ENCODE results near the gene SMIM27.

DNA sequence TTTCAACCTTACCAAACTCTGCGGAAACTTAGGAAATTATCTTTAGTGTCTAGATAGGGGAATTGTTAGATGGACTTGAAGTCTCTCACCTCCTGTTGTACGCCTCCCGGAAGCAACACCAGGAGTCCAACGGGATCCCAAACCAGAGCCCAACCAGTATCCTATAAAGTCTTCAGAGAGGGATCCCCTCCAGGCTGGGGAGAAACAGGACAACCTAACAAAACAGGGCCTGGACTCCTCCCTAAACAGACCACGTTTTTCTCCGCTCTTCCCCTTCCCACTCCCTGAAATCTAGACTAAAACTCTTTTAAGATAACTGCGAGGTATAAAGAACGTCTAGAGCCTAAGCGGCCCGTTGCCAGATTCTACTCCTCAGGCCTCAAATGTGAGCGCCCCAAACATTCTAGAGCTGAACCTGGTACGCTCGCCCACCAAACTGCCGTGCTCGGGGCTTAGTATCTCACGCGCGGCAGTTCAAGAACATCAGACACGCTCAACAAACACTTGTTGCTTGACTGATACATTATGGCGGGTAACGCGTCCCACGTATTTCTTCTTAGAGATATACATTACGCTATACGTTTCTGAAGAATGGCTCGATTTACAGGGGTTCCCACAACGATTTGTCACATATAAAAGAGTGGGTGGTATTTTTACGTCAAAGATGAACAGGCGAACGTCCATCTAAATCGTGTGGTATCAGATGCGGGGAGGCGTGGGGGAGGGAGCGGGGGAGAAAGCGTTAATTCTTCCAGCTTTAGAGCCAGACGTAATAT lies 663 bp upstream of the SMIM27 start:
- TF ChIP-seq U2AF2 (optimal IDR thresholded peaks at IDR 0.05; ENCODE audit: low read depth, low read length) (no peak), PURB (CRISPR knock-in tag; IDR thresholded peaks at IDR 0.05; ENCODE audit: low read depth) (no peak), MCM3 (IDR thresholded peaks at IDR 0.05) (no peak), ESRRA (IDR thresholded peaks at IDR 0.05; ENCODE audit: borderline replicate concordance, low read depth) (no peak), SIRT6 (IDR thresholded peaks at IDR 0.05; ENCODE audit: low read depth, low read length) (no peak), KLF16 (IDR thresholded peaks at IDR 0.05) (no peak), MAFK (IDR thresholded peaks at IDR 0.05; ENCODE audit: low read length) (no peak)
- TF ChIP-seq, protein P1, sequence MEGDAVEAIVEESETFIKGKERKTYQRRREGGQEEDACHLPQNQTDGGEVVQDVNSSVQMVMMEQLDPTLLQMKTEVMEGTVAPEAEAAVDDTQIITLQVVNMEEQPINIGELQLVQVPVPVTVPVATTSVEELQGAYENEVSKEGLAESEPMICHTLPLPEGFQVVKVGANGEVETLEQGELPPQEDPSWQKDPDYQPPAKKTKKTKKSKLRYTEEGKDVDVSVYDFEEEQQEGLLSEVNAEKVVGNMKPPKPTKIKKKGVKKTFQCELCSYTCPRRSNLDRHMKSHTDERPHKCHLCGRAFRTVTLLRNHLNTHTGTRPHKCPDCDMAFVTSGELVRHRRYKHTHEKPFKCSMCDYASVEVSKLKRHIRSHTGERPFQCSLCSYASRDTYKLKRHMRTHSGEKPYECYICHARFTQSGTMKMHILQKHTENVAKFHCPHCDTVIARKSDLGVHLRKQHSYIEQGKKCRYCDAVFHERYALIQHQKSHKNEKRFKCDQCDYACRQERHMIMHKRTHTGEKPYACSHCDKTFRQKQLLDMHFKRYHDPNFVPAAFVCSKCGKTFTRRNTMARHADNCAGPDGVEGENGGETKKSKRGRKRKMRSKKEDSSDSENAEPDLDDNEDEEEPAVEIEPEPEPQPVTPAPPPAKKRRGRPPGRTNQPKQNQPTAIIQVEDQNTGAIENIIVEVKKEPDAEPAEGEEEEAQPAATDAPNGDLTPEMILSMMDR (IDR thresholded peaks at IDR 0.05 in 2 of 3, conservative IDR thresholded peaks at IDR 0.05 in 1 of 3; ENCODE audit: insufficient read depth in 2 of 3, low read depth in 1 of 3, low read length in 3 of 3), result no peak
- TF ChIP-seq, protein P2, sequence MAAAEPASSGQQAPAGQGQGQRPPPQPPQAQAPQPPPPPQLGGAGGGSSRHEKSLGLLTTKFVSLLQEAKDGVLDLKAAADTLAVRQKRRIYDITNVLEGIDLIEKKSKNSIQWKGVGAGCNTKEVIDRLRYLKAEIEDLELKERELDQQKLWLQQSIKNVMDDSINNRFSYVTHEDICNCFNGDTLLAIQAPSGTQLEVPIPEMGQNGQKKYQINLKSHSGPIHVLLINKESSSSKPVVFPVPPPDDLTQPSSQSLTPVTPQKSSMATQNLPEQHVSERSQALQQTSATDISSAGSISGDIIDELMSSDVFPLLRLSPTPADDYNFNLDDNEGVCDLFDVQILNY (CRISPR knock-in tag; IDR thresholded peaks at IDR 0.05), result no peak
- TF ChIP-seq, protein P3, sequence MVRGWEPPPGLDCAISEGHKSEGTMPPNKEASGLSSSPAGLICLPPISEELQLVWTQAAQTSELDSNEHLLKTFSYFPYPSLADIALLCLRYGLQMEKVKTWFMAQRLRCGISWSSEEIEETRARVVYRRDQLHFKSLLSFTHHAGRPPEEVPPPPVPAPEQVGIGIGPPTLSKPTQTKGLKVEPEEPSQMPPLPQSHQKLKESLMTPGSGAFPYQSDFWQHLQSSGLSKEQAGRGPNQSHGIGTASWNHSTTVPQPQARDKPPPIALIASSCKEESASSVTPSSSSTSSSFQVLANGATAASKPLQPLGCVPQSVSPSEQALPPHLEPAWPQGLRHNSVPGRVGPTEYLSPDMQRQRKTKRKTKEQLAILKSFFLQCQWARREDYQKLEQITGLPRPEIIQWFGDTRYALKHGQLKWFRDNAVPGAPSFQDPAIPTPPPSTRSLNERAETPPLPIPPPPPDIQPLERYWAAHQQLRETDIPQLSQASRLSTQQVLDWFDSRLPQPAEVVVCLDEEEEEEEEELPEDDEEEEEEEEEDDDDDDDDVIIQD (CRISPR knock-in tag; IDR thresholded peaks at IDR 0.05), result no peak
- TF ChIP-seq, protein P4, sequence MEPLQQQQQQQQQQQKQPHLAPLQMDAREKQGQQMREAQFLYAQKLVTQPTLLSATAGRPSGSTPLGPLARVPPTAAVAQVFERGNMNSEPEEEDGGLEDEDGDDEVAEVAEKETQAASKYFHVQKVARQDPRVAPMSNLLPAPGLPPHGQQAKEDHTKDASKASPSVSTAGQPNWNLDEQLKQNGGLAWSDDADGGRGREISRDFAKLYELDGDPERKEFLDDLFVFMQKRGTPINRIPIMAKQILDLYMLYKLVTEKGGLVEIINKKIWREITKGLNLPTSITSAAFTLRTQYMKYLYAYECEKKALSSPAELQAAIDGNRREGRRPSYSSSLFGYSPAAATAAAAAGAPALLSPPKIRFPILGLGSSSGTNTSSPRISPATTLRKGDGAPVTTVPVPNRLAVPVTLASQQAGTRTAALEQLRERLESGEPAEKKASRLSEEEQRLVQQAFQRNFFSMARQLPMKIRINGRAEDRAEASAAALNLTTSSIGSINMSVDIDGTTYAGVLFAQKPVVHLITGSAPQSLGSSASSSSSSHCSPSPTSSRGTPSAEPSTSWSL (CRISPR knock-in tag; IDR thresholded peaks at IDR 0.05; ENCODE audit: borderline replicate concordance), result no peak
- TF ChIP-seq, protein P5, sequence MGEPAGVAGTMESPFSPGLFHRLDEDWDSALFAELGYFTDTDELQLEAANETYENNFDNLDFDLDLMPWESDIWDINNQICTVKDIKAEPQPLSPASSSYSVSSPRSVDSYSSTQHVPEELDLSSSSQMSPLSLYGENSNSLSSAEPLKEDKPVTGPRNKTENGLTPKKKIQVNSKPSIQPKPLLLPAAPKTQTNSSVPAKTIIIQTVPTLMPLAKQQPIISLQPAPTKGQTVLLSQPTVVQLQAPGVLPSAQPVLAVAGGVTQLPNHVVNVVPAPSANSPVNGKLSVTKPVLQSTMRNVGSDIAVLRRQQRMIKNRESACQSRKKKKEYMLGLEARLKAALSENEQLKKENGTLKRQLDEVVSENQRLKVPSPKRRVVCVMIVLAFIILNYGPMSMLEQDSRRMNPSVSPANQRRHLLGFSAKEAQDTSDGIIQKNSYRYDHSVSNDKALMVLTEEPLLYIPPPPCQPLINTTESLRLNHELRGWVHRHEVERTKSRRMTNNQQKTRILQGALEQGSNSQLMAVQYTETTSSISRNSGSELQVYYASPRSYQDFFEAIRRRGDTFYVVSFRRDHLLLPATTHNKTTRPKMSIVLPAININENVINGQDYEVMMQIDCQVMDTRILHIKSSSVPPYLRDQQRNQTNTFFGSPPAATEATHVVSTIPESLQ (CRISPR knock-in tag; IDR thresholded peaks at IDR 0.05), result no peak
